ENCODE data around the gene C5AR2.

C5AR2 gene

DNA sequence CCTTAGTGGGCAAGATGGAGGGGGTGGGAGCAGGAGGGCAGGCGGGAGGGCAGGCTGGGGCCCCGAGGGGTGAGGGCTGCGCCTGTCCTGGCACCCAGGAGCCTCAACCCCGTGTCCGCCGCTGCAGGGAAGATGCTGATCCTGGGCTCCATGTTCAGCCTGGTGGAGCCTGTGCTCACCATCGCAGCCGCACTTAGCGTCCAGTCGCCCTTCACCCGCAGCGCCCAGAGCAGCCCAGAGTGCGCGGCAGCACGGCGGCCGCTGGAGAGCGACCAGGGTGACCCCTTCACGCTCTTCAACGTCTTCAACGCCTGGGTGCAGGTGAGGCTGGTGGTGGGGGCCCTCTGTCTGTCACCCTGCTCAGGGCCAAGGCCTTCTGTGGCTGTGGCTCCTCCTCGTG is 40.6 kb downstream of the C5AR2 start:
- no peak overlapping the region for H3K27ac ChIP-seq
- in situ Hi-C loops (cut with HindIII; ENCODE audit: low pct_ligation_motif_present, low sequenced_read_pairs), result no loop called here
- peaks cover 55% of the 10 kb centered on the region for H3K36me3 ChIP-seq (replicated peaks)
- TF ChIP-seq, protein P1, sequence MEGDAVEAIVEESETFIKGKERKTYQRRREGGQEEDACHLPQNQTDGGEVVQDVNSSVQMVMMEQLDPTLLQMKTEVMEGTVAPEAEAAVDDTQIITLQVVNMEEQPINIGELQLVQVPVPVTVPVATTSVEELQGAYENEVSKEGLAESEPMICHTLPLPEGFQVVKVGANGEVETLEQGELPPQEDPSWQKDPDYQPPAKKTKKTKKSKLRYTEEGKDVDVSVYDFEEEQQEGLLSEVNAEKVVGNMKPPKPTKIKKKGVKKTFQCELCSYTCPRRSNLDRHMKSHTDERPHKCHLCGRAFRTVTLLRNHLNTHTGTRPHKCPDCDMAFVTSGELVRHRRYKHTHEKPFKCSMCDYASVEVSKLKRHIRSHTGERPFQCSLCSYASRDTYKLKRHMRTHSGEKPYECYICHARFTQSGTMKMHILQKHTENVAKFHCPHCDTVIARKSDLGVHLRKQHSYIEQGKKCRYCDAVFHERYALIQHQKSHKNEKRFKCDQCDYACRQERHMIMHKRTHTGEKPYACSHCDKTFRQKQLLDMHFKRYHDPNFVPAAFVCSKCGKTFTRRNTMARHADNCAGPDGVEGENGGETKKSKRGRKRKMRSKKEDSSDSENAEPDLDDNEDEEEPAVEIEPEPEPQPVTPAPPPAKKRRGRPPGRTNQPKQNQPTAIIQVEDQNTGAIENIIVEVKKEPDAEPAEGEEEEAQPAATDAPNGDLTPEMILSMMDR (IDR thresholded peaks at IDR 0.05; ENCODE audit: low read depth, low read length, missing control alignments), result no peak
- H3K27me3 ChIP-seq (replicated peaks), result no peaks in the 10 kb centered on the region
- H3K4me3 ChIP-seq (ENCODE audit: low read depth, low read length), result no peak overlapping the region
- DNase-seq, result no peak

DNA sequence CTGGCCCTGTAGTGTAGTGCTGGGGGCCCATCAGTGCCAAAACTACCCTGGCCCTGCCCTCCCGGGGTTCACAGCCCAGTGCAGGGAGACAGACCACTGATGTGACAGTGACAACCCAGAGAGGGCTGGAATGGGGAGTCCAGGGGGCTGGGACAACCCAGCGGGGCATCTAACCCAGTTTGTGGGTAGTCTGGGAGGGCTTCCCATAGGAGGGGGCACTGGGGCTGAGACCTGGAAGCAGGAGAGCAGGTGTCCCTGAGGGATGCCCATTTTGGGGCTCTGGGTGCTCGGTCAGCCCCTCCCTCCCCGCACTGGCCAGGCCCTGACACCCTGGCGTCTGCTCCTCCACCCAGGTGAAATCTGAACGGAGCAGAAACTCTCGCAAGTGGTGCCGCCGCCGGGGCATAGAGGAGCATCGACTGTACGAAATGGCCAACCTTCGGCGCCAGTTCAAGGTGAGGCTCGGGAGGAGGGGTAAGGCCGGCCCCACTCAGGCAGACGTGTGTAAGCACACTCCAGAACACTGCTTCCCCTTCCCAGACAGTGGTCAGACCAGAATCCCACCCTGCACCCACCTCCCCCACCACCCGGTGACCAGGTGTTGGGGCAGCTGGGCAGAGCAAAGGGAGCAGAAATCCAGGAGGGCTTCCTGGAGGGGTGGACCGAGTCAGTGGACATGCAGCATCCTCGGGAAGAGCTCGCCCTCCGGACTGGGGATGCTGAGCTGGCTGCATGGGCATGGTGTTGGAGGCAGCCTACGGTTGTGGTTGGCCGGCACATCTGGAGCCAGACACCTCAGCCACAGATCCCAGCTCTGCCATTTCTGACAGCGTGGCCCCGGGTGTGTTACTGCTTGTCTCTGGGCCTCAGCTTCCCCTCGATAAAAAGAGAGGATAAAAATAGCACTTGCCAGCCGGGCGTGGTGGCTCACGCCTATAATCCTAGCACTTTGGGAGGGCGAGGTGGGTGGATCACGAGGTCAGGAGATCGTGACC is 41.6 kb downstream of the C5AR2 start:
- H3K36me3 ChIP-seq (replicated peaks), result peaks cover 60% of the 10 kb centered on the region
- TF ChIP-seq, protein P1 (IDR thresholded peaks at IDR 0.05; ENCODE audit: low read depth, low read length, missing control alignments), result no peak
- H3K4me3 ChIP-seq (ENCODE audit: low read depth, low read length), result no peak overlapping the region
- H3K27ac ChIP-seq, result no peak overlapping the region
- no peak for DNase-seq
- no peaks in the 10 kb centered on the region for H3K27me3 ChIP-seq (replicated peaks)
- in situ Hi-C loops (cut with HindIII; ENCODE audit: low pct_ligation_motif_present, low sequenced_read_pairs), result no loop called here

DNA sequence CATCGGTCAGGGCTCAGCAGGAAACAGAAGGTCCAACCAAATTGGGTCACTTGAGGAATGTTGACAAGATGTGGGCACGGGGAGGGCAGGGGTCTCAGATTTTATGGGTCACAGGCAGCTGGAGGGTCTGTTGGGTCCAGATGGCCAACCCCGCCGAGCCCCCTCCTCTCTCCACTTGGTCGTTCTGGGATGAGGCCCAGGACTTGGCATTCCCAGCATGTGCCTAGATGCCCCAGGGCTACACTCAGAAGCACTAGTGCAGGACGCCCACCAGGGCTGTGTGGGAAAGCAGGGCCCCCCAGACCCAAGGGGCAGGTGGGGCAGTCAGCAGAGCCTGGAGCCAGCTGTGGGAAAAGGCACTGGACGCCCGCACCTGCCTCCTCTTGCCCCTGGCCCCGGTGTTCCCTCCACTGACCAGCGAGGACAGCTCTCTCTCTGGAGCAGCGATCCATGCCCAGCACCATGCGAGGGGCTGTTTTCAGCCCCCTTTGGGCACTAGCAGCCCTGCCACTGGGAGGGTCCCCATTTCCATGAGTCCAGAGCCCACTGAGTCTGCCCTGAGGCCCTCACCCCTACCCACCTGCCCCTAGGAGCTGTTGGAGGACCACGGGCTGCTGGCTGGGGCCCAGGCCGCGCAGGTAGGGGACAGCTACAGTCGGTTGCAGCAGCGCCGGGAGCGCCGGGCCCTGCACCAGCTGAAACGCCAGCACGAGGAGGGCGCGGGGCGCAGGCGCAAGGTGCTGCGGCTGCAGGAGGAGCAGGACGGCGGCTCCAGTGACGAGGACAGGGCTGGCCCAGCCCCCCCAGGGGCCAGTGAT is 43.1 kb downstream of the C5AR2 start:
- no peak overlapping the region for H3K27ac ChIP-seq
- H3K4me3 ChIP-seq (ENCODE audit: low read depth, low read length), result no peak overlapping the region
- TF ChIP-seq, protein P1 (IDR thresholded peaks at IDR 0.05; ENCODE audit: low read depth, low read length, missing control alignments), result no peak
- no peak for DNase-seq
- in situ Hi-C loops (cut with HindIII; ENCODE audit: low pct_ligation_motif_present, low sequenced_read_pairs), result no loop called here
- no peaks in the 10 kb centered on the region for H3K27me3 ChIP-seq (replicated peaks)
- H3K36me3 ChIP-seq (replicated peaks), result peaks cover 61% of the 10 kb centered on the region

DNA sequence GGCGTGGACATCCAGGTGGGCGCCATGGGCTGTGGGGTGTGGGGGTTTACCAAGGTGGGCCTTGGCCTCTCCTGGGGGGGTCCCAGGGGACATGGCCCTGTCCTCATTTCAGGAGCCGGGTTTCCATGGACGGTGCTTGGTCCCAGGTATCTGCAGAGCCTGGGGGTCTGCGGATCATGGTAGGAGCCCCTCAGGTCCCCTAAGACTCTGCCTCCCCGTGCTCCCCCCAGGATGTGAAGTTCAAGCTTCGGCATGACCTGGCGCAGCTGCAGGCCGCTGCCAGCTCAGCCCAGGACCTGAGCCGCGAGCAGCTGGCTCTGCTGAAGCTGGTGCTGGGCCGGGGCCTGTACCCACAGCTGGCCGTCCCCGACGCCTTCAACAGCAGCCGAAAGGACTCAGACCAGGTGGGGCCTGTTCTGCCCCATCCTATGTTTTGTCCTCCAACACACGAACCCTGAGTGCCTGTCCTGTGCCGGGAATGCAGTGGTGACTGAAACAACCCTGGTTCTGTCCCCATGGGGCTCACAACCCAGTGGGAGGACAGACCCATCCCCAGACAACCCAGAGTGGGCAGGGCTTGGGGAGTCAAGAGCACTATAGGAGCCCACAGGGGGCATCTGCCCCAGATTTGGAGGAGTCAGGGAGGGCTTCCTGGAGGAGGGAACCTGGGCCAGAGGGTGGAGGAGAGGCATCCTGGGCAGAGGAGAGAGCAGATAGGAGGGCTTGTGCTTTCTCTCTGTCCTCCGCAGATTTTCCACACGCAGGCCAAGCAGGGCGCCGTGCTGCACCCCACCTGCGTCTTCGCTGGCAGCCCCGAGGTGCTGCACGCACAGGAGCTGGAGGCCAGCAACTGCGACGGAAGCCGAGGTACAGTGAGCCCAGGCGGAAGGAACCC is 44.0 kb downstream of the C5AR2 start:
- in situ Hi-C loops (cut with HindIII; ENCODE audit: low pct_ligation_motif_present, low sequenced_read_pairs), result no loop called here
- TF ChIP-seq, protein P1 (IDR thresholded peaks at IDR 0.05; ENCODE audit: low read depth, low read length, missing control alignments), result no peak
- no peaks in the 10 kb centered on the region for H3K27me3 ChIP-seq (replicated peaks)
- peaks cover 68% of the 10 kb centered on the region for H3K36me3 ChIP-seq (replicated peaks)
- no peak overlapping the region for H3K4me3 ChIP-seq (ENCODE audit: low read depth, low read length)
- no peak overlapping the region for H3K27ac ChIP-seq
- no peak for DNase-seq

DNA sequence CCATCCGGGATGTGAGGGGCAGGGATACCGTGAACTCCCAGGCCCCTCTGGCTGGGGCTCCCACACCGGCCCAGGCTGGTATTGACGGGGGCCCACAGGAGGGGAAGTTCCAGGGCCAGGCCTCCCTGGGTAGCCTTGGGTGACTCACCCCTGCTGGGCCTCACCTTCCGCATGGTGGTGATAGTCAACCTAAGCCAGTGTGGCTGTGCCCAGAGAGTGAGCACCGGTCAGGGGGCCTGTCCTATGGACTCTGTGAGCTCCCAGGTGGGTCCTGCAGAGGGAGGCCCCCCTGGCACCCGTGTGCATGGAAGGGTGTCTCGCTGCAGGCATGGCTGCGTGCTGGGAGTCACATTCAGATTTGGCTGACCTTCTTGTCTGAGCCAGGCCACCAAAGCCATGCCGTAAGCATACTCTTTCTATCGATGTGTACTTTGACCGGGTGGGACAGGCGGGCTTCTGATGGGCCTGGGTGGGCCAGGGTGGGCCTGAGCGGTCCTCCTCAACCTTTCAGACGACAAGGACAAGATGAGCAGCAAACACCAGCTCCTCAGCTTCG is 44.7 kb downstream of the C5AR2 start:
- in situ Hi-C loops (cut with HindIII; ENCODE audit: low pct_ligation_motif_present, low sequenced_read_pairs), result no loop called here
- H3K4me3 ChIP-seq (ENCODE audit: low read depth, low read length), result no peak overlapping the region
- TF ChIP-seq, protein P1 (IDR thresholded peaks at IDR 0.05; ENCODE audit: low read depth, low read length, missing control alignments), result no peak
- peaks cover 74% of the 10 kb centered on the region for H3K36me3 ChIP-seq (replicated peaks)
- DNase-seq, result no peak
- H3K27ac ChIP-seq, result no peak overlapping the region
- no peaks in the 10 kb centered on the region for H3K27me3 ChIP-seq (replicated peaks)
